ENCODE data around the gene CEP19.

DNA sequence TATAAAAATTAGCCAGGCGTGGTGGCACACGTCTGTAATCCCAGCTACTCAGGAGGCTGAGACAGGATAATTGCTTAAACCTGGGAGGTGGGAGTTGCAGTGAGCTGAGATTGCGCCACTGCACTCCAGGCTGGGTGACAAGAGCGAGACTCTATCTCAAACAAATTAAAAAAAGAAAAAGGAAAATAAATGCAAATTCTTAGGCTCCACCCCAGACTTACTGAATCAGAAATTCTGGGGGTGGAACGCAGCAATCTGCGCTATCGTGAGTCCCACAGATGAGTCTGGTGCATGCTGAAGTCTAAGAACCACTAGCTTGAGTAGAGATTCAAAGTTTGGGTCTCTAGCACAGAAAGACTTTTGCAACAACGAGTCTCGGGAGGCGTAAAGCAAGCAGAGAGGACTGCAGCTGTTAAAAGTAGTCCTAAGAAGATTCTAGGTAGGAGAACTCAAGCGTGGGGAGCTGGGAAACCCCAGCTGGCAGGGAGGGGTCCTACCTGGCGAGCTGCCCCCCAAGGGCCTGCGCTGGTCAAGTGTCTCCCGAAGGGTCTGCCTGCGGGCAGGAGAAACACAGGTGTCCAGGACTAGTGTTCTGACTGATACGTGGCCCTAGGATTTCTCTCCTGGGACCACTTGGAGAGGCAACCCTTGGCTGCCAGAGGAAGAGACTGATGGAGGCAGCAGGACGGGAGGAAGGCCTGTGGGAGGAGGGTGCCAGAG, 21.9 kb downstream of the CEP19 start:
- TF ChIP-seq POLR2A (IDR thresholded peaks at IDR 0.05) = no peak
- TF ChIP-seq, protein P1, sequence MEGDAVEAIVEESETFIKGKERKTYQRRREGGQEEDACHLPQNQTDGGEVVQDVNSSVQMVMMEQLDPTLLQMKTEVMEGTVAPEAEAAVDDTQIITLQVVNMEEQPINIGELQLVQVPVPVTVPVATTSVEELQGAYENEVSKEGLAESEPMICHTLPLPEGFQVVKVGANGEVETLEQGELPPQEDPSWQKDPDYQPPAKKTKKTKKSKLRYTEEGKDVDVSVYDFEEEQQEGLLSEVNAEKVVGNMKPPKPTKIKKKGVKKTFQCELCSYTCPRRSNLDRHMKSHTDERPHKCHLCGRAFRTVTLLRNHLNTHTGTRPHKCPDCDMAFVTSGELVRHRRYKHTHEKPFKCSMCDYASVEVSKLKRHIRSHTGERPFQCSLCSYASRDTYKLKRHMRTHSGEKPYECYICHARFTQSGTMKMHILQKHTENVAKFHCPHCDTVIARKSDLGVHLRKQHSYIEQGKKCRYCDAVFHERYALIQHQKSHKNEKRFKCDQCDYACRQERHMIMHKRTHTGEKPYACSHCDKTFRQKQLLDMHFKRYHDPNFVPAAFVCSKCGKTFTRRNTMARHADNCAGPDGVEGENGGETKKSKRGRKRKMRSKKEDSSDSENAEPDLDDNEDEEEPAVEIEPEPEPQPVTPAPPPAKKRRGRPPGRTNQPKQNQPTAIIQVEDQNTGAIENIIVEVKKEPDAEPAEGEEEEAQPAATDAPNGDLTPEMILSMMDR (IDR thresholded peaks at IDR 0.05) = no peak
- no peak for TF ChIP-seq POLR2AphosphoS5 (IDR thresholded peaks at IDR 0.05)
- TF ChIP-seq EP300 (IDR thresholded peaks at IDR 0.05; ENCODE audit: low read depth) = no peak

Measured in transverse colon (tissue), 4 donors.